ENCODE data around the gene ACACA.

- TF ChIP-seq CTCF (IDR thresholded peaks at IDR 0.05) (no peak), POLR2A (IDR thresholded peaks at IDR 0.05) (no peak)
Observed at GRCh38 chr17:37207103-37207502, 199.5 kb downstream of the ACACA start.

Data from uterus (tissue), 2 donors.